Measurements from ENCODE around the gene TOP3A.

TOP3A gene

DNA sequence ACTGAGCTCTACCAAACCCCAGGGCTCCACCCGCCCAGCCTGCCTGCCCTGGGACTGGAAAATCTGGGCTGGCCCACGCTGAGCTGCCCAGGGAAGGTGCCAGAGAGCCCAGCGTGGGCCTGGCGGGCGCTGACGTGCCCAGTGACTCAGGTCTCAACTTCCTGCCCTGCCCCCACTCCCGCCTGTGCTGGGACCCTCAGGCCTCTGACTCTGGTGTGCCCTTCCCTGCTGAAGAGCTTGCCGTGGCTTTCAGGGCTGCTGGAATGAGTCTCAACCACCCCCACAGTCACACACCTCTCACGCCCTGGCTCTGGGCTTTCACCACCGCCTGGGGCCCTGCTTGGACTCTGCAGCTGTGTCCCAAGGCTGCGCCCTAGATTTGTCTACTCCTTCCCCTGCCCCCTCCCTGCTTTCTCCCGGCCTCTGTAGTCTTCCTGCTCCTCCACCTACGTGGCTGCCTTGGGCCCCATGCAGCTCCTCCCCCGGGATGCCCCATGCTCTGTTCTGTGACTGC is 79.0 kb downstream of the TOP3A start:
- FAIRE-seq (no peak), DNase-seq (ENCODE audit: insufficient read length, low spot score) (no peak)

DNA sequence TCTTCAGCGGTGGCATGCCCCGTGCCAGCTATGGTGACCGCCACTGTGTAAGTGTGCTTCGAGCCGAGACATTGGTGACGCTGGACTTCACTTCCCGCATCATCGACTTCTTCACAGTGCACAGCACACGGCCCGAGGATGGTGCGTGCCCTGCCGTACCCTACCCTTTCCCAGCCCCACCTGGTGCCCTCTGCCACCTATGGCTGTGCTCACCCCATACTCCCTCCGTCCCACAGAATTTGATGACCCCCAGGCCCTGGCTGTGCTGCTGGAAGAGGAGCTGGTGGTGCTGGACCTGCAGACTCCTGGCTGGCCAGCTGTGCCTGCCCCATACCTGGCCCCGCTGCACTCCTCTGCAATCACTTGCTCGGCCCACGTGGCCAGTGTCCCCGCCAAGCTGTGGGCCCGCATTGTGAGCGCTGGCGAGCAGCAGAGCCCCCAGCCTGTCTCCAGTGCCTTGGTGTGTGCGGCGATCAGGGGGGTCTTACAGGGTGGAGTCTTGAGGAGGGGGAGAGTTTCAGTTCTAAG is 79.9 kb downstream of the TOP3A start:
- no peak for DNase-seq (ENCODE audit: insufficient read length, low spot score)
- FAIRE-seq = no peak

DNA sequence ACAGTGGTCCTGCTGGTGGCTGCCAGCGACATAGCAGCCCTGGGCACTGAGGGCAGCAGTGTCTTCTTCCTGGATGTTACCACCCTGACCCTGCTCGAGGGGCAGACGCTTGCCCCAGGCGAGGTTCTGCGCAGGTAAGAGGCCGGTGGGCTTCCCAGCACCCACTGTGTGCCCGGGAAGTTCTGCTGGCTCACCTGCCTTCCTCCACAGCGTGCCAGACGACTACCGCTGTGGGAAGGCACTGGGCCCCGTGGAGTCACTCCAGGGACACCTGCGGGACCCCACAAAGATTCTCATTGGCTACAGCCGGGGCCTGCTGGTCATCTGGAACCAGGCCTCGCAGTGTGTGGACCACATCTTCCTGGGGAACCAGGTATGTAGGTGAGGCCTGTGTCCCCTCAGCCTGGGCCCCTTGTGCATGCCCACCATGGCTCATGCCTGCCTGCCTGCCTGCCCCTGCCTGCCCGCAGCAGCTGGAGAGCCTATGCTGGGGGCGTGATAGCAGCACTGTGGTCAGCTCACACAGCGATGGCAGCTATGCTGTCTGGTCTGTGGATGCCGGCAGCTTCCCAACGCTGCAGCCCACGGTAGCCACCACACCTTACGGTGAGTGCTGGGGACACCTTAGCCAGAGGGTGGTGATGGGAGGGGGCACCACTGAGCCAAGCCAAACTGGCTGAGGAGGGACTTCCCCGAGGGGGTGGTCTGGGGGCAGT is 80.8 kb downstream of the TOP3A start:
- DNase-seq (ENCODE audit: insufficient read length, low spot score) (no peak), FAIRE-seq (no peak)

DNA sequence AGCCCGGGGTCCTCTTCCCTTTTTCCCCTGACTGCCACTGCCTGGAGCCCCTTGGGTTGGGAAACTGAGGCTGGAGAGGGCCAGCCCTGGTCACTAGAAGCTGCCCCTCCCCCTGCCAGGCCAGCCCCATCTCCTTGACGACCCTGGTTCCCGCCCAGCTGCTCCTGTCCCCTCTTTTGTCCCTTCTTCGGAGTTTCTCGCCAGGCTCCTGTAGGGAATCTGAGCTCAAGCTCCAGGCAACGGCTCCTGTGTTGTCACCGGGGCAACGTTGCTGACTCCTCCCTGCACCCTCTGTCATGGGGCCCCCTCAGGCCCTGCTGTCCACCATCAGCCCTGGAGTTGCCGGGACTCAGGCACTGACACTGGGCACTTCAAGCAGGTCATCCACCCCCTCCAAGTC is 83.6 kb downstream of the TOP3A start:
- FAIRE-seq (no peak), DNase-seq (ENCODE audit: insufficient read length, low spot score) (no peak)

DNA sequence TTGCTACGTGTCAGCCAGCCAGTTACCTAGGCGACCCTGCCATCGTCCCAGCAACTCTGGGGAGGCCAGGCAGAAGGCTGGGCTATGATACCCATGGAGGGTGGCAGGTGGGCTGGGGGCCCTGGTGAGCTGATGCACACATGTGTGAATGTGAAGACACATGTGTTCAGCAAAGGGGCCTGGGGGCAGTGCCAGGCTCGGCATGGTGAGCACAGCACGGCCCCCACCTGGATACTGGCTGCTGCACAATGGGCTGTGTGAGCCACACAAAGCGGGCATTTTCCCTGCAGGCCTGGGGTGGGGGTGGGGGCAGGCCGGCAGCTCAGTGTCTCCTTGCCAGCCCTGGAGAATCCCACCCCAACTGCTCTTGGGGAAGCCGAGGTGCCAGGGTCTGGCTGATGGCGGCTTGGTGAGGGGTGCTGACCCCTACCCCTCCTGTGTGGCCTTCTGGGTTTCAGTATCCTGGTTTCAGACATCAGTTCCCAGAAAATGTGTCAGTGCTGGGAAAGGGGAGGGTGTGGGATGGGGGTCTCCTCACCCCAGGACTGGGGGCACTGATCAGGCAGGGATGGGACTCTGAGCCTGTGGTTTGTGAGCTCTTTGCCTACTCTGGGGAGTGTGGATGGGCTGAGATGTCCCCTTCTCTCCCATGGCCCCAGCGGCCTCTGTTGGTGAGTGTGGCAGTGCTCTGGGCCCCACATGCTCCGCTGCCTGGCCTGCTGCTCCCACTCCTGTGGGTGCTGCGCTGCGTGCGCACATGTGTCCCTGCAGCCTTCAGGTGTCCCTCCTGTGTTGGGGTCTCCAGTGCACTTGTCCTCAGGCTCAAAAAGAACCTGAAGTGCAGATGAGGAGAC is 84.3 kb downstream of the TOP3A start:
- FAIRE-seq (no peak), DNase-seq (ENCODE audit: insufficient read length, low spot score) (no peak)

DNA sequence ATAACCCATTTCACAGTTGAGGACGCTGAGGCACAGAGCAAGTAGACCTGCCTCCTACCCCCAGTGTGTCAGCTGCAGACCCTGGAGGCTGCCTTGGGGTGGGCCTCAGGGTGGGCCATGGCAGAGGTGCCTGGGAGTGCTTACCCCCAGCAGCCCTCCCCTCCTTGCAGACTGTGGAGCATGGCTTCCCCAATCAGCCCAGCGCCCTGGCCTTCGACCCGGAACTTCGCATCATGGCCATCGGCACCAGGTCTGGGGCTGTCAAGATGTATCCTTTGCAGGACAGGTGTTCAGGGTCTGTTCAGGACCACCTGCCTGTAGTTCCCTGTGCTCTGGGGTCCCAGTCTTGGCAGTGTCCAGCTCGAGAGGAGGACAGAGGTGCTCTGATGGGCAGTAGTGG is 85.0 kb downstream of the TOP3A start:
- FAIRE-seq (no peak), DNase-seq (ENCODE audit: insufficient read length, low spot score) (no peak)

DNA sequence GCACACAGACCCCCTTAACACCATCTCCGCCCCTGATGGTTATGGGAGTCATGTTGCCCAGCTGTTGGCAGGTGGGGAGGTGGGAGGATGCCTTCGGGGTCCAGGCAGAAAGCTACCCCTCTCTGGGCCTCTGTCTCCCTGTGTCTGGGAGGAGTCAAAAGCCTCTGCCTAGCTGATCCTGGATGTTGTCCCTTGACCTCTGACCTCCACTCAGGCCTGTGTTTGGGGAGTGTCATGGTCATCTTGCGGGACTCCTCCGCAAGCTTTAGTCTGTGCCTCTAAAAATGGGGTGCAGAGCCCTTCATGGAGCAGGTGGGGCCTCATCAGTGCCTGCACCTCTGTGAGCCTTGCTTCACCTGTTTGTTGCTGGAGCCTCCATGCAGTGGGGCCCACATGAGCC is 85.5 kb downstream of the TOP3A start:
- no peak for FAIRE-seq
- no peak for DNase-seq (ENCODE audit: insufficient read length, low spot score)

DNA sequence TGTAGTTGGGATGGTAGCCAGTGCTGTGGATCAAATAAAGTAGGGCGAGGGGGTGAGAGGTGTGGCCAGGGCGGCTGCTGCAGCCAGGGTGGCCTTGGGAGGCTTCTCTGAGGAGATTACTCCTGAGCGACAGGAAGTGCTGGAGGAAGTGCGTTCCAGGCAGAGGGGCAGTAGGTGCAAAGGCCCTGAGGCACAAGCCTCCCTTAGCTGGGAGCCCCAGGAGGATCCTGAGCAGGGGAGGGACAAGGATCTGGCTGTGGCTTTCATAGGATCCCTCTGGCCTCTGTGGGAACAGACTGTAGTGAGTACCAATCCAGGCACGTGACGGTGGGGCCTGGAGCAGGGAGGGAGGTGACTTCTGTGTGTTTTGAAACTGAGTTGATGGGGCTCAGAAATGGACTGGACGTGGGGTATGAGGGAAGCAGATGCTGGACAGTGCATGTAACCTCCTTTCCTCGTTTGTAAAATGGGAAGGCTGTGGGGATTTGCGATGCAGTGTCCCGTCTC is 86.6 kb downstream of the TOP3A start:
- no peak for FAIRE-seq
- DNase-seq (ENCODE audit: insufficient read length, low spot score) = no peak

DNA sequence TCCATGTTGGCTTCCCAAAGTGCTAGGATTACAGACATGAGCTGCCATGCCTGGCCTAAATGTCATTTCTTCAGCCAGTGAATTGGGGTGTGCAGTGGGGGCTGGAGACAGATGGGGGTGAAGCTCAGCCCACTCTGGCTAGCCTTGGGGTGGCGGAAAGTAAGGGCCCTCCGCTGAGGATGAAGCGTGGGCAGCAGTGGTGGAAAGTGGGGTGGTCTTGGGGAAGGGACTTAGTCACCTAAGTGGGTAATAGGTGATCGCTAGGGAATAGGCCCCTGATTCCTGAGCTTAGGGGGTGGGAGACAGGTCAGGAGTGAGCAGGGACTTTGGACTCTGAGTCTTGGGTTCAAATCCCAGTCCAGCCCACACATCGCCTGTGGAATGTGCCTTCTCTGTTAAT is 87.2 kb downstream of the TOP3A start:
- FAIRE-seq (no peak), DNase-seq (ENCODE audit: insufficient read length, low spot score) (no peak)

DNA sequence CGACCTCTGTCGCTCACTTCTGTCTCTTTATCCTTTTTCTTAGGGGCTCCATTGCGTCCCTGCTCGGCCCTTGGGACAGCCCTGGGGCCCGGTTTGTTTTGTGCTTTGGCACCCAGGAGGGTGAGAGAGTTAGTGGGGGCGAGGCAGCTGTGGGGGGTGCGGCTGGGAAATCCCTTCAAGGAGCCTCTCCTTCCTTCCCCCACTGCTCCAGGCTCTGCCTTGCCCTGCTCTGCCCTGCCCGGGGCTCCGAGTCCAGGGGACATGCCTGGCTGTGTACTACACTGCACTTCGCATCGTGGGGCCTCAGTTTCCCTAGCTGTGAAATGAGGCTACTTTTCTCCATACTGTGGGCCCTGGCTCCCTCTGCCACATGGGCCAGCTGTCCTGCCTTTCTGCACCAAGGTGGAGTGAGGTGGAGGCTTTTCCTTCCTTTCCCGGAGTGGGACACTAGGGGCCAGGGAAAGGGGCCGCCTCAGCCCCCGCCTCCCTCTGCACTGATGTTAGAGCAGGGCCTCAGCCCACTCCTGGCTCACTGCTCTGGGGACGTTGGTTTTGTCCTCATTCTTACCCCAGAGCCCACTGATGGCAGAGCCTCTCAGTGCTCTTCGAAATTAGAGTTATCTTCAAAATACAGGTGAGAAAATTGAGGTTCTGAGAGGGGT is 88.4 kb downstream of the TOP3A start:
- DNase-seq (ENCODE audit: insufficient read length, low spot score) (no peak), FAIRE-seq (peak; percentile 8)

DNA sequence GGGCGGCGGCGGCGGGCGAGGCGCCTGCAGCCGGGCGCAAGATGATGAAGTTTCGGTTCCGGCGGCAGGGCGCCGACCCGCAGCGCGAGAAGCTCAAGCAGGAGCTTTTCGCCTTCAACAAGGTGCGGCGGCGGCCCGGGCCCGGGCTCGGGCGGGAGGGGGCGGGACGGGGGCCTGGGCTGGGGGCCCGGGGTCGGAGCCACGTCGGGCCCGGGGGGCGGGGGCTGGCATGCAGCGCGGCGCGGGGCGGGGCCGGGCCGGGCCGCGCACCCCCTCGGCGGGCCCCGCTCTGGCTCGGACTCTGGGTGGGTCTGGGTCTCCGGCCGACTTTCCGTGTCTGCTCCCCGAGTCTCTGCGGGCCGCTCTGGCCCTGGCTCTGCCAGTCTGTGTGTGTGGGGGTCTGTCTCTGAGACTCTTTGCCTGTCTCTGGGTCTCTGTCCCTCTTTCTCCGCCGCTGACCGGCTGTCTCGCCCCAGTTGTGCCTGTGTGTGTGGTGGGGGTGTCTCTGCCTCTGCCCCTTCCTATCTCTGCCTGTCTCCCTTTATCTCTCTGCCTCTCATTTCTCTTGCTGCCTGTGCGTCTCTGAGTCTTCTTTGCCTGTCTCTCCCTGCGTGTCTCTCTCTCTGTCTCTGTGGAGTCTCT is 89.0 kb downstream of the TOP3A start:
- no peak for DNase-seq (ENCODE audit: insufficient read length, low spot score)
- no peak for FAIRE-seq

DNA sequence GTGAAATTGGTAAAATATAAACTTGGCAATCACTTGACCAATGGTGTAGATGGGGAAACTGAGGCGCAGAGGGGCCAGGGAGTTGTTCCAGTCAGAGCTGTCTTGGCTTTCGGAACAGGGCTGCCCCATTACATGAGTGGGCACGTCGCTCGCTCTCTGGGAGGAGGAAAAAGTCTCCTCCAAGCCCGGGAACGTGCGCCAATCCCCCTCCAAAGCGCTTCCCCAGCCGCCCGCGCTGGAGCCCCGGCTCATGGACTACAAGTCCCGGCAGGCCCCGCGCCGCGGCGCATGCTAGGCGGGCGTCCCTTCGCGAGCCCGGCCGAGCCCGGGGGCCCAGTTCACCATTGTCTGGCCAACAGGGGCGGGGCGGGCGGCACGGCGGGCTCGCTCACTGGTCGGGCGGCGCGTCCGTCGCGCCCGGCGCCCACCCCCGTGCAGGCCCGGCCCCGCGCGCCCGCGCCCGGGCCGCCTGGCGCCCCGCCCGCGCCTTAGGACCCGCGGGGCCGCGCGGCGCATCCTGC is 89.6 kb downstream of the TOP3A start, which contains the start of gene LLGL1:
Gene LLGL1, plus strand, starts transcription at position 515 of the 521 bp plus-strand sequence. CDS start 48 bp downstream, outside the sequence.
- FAIRE-seq = peak; percentile 85
- peak; percentile 100 for DNase-seq (ENCODE audit: insufficient read length, low spot score)

DNA sequence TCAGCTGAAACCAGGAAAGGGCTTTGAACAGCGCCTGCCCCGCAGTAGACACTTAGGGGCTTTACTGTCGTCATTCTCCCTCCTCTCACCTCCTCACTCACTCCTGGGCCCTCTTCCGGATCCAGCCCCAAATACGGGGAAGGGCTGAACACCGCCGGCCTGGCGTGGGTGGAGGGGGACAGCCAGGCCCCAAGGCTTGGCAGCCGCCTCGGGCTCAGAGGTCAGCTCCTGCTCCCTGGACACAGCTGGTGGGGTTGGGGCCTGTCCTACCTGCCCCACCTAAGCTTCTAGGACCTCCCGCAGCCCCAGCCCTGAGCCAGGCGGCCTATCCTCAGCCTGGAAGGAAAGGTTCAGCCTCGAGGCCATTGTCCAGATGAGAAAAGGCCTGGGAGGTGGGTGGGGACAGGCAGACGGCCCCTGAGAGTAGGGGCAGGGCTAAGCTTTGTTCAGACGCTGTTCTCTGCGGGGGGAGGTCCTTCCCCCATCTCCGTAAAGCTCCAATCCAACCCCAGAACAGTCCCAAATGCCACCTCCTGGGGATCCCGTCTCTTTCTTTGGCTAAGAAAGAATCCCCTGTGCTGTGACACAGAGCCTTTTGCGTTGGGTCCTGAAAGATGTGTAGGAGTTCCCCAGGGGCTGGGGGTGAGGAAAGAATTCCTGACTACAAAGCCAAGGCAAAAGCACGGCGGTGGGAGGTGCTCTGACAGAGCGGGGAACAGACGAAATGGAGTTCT is 90.2 kb downstream of the TOP3A start:
- DNase-seq (ENCODE audit: insufficient read length, low spot score) (no peak), FAIRE-seq (no peak)

DNA sequence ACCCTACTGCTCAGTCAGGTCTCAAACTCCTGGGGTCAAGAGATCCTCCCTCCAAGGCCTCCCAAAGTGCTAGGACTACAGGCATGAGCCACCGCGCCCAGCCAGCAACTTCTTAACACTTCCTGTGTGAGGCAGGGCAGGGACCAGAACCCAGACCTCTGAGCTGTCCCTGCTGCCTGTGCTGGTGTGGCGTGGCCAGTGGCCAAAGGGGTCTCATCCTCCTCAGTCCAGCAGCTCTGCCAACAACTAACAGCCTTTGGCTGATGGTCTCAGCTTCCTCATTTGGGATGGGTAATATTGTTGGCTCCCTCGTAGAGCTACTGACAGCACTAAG is 90.8 kb downstream of the TOP3A start:
- no peak for DNase-seq (ENCODE audit: insufficient read length, low spot score)
- no peak for FAIRE-seq

Data from GM19239 (cell line).